NK-92 (cell line): ENCODE results near the gene HSD17B2.

ENCODE experiments used
- DNase-seq: peaks from one replicate; lab custom pipeline; 2025; ENCODE audit not compliant: unreplicated experiment; lab: John Stamatoyannopoulos, UW

Gene HSD17B2

GRCh38 chr16:82017911-82018568 lies 17.0 kb upstream of the HSD17B2 start:
- no peak for DNase-seq

- DNase-seq, result no peak
These were observed 15.5 kb upstream of the HSD17B2 start for GRCh38 chr16:82019535-82019934.

GRCh38 chr16:82020051-82020450 lies 15.0 kb upstream of the HSD17B2 start:
- no peak for DNase-seq

GRCh38 chr16:82023206-82023605 lies 11.8 kb upstream of the HSD17B2 start:
- DNase-seq, result no peak

GRCh38 chr16:82024316-82024715 lies 10.7 kb upstream of the HSD17B2 start:
- DNase-seq, result no peak

GRCh38 chr16:82024883-82025282 lies 10.2 kb upstream of the HSD17B2 start:
- DNase-seq, result no peak

- DNase-seq, result no peak
These were observed 7.4 kb upstream of the HSD17B2 start for GRCh38 chr16:82027629-82028064.

- DNase-seq, result no peak
These were observed 3.7 kb upstream of the HSD17B2 start for GRCh38 chr16:82031116-82032084.

GRCh38 chr16:82033006-82033405 lies 2.0 kb upstream of the HSD17B2 start:
- no peak for DNase-seq

GRCh38 chr16:82033683-82034300 lies 1.3 kb upstream of the HSD17B2 start:
- DNase-seq, result no peak

GRCh38 chr16:82037251-82037650 lies 2.2 kb downstream of the HSD17B2 start:
- no peak for DNase-seq

GRCh38 chr16:82037666-82038065 lies 2.6 kb downstream of the HSD17B2 start:
- no peak for DNase-seq

GRCh38 chr16:82040296-82040695 lies 5.2 kb downstream of the HSD17B2 start:
- no peak for DNase-seq

- DNase-seq, result no peak
These were observed 6.5 kb downstream of the HSD17B2 start for GRCh38 chr16:82041542-82041941.

- DNase-seq, result no peak
These were observed 7.1 kb downstream of the HSD17B2 start for GRCh38 chr16:82042144-82042543.

GRCh38 chr16:82042846-82043245 lies 7.8 kb downstream of the HSD17B2 start:
- no peak for DNase-seq

- no peak for DNase-seq
These were observed 8.9 kb downstream of the HSD17B2 start for GRCh38 chr16:82043680-82044584.

- DNase-seq, result no peak
These were observed 9.5 kb downstream of the HSD17B2 start for GRCh38 chr16:82044585-82044911.

- no peak for DNase-seq
These were observed 10.4 kb downstream of the HSD17B2 start for GRCh38 chr16:82045465-82045864.

GRCh38 chr16:82046541-82046940 lies 11.5 kb downstream of the HSD17B2 start:
- DNase-seq, result no peak

- DNase-seq, result no peak
These were observed 11.9 kb downstream of the HSD17B2 start for GRCh38 chr16:82046941-82047340.
